NT2/D1 (cell line): ENCODE results near the gene SURF1.

Experiments
- SUZ12 ChIP-seq: IDR thresholded peaks from 2 replicates; pipeline ENCODE4 v1.6.1; 2011; ENCODE audit not compliant: insufficient read length, insufficient read depth; ENCODE audit errors: extremely low read depth
- YY1 ChIP-seq: IDR thresholded peaks from 2 replicates; pipeline ENCODE4 v1.6.1; 2011; ENCODE audit not compliant: insufficient read length, insufficient read depth

GRCh38 chr9:133402689-133403088, 46.4 kb upstream of the SURF1 start:
- no peak for TF ChIP-seq SUZ12
- TF ChIP-seq YY1 = no peak
